GM06990 (cell line): ENCODE results near the gene PHB1.
"Not testable (repeated sequence)": the region's sequence is repeated elsewhere in the genome, so short reads cannot be mapped to it uniquely, and the experiment has no call there.

Experiments
- DNase-seq: peaks from one replicate; pipeline ENCODE4 v3.0.0-alpha.2; 2011; ENCODE audit not compliant: insufficient read length; ENCODE audit errors: extremely low read depth
- H3K27me3 ChIP-seq: replicated peaks from 2 replicates; pipeline ENCODE4 v1.6.0; 2011; ENCODE audit warnings: low read length; ENCODE audit not compliant: control insufficient read depth, insufficient read depth
- H3K36me3 ChIP-seq: 2 replicates; pipeline ENCODE4 v1.5.1; 2011; ENCODE audit warnings: low read length; ENCODE audit not compliant: control insufficient read depth, insufficient read depth
- H3K4me3 ChIP-seq: replicated peaks from 2 replicates; pipeline ENCODE4 v1.5.1; 2011; ENCODE audit warnings: low read depth, mild to moderate bottlenecking, control low read depth, low read length
- CTCF ChIP-seq: IDR thresholded peaks from 2 replicates; pipeline ENCODE4 v1.5.1; 2011; ENCODE audit warnings: low read length, control low read depth, mild to moderate bottlenecking, inconsistent platforms; ENCODE audit not compliant: insufficient read depth, poor library complexity, severe bottlenecking

PHB1 gene

GRCh38 chr17:49434821-49435670 is 20.4 kb upstream of the PHB1 start:
- H3K27me3 ChIP-seq, result no peaks in the 10 kb centered on the region; the same call in none of the 2 replicates
- no peak for DNase-seq
- H3K36me3 ChIP-seq, result no peaks in the 10 kb centered on the region
- TF ChIP-seq CTCF, result peak; percentile 88
- no peak overlapping the region for H3K4me3 ChIP-seq

DNA sequence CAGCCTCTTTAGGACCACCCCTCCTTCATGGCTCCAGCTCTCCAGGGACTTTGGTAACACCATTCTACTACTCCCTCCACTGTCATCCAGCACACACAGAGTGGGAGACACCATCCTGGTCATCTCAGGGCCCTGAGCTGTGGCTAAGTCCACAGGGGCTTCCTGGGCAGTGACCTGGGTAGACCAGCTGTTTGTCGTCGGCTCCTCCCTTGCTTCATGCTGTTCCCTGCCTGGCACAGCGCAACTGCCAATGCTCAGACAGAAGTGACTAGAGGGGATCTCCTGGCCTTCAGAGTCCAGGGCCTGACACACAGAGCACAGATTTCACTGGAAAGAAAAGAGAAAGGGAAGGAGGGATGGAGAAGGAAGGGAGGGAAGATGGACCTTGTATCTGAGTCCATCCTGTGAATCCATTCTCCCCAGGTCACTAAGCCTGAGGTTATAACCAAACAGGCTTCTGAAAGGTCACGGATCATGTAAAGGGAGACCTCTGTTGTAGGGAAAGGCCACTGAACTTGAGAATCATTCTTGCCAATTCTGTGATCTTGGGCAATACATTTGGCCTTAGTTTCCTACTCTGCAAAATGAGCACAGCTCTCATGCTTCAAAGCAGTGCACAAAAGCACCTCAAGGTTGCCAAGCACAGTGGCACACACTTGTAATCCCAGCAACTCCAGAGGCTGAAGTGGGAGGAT is 18.5 kb upstream of the PHB1 start:
- no peak for TF ChIP-seq CTCF
- Histone ChIP-seq H3K36me3 (no peaks in the 10 kb centered on the region), H3K27me3 (no peaks in the 10 kb centered on the region; the same call in 1 of the 2 replicates), H3K4me3 (no peak overlapping the region)
- no peak for DNase-seq

GRCh38 chr17:49431743-49432142 is 17.1 kb upstream of the PHB1 start:
- no peak overlapping the region for H3K4me3 ChIP-seq
- no peak for TF ChIP-seq CTCF
- no peaks in the 10 kb centered on the region; the same call in 1 of the 2 replicates for H3K27me3 ChIP-seq
- DNase-seq, result no peak
- H3K36me3 ChIP-seq, result no peaks in the 10 kb centered on the region

- Histone ChIP-seq H3K36me3 (no peaks in the 10 kb centered on the region), H3K27me3 (no peaks in the 10 kb centered on the region), H3K4me3 (no peak overlapping the region)
- DNase-seq, result no peak
- TF ChIP-seq CTCF, result no peak
Observed at GRCh38 chr17:49425004-49425286, 10.3 kb upstream of the PHB1 start.

DNA sequence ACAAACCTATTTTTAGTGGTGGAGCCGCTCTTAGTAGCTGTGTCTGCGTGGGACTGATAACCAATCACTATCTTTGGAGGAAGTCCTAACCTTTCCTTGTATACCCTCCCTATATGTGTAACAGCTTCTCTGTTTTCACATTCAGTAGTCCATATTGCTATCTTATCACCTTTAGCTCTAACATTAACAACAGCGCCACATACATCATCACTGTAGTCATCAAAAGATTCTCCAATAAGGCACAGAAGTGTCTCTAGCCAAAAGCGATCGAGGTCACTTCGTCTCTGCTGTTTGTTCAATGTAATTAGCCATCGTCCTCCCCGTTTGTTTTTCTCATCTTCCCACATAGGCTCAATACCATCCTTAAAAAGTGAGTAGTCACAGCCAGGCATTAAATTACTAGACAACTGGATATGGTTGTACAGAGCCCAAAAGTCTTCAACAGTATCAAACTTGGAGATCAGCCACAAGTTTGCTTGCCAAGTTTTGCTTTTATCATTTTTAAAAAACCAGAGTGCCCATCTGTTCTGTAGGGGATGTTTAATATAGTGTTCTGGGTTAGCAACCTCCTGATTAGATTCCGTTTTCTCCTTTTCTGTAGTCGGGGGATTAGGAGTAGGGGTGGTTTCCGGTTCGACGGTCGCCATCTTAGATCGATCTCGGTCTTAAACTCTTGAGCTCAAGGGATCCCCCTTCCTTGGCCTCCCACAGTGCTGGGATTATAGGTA is 9.8 kb upstream of the PHB1 start:
- not testable (repeated sequence) for H3K4me3 ChIP-seq, H3K36me3 ChIP-seq, H3K27me3 ChIP-seq, DNase-seq

GRCh38 chr17:49422714-49423113 is 8.0 kb upstream of the PHB1 start:
- no peaks in the 10 kb centered on the region for H3K27me3 ChIP-seq
- no peaks in the 10 kb centered on the region for H3K36me3 ChIP-seq
- no peak overlapping the region for H3K4me3 ChIP-seq
- no peak for TF ChIP-seq CTCF
- no peak for DNase-seq

- H3K36me3 ChIP-seq, H3K27me3 ChIP-seq, DNase-seq, H3K4me3 ChIP-seq: not testable (repeated sequence)
Observed at GRCh38 chr17:49419761-49420160, 5.1 kb upstream of the PHB1 start.
